SK-N-MC (cell line): ENCODE data around the gene KRT5.

ENCODE experiments used
- EZH2 ChIP-seq: fragments of 200-600 bp; sonication (generic); IDR thresholded peaks from one replicate; pipeline ENCODE4 v1.6.1; 2017; ENCODE audit warnings: antibody characterized with exemption
- FOXP2 ChIP-seq: optimal IDR thresholded peaks from 2 replicates; pipeline ENCODE3; 2011; ENCODE audit warnings: mild to moderate bottlenecking, moderate library complexity; ENCODE audit not compliant: insufficient read depth; ENCODE audit errors: extremely low read length, control extremely low read depth
- POLR2AphosphoS5 ChIP-seq: IDR thresholded peaks from 2 replicates; pipeline ENCODE4 v1.6.1; 2012; ENCODE audit warnings: mild to moderate bottlenecking, low read depth, low read length, borderline replicate concordance

GRCh38 chr12:52558781-52559445, 38.7 kb upstream of the KRT5 start:
- TF ChIP-seq POLR2AphosphoS5 (no peak), EZH2 (no peak), FOXP2 (no peak)
